GM18951 (cell line): Measurements from ENCODE around the gene CLPTM1L.

ENCODE experiments used
- POLR2A ChIP-seq: IDR thresholded peaks from 4 replicates; pipeline ENCODE4 v1.6.1; 2011; ENCODE audit warnings: mild to moderate bottlenecking; ENCODE audit not compliant: insufficient read length, insufficient read depth; ENCODE audit errors: extremely low read depth
- in situ Hi-C: fragments of 300-500 bp; cut with MboI; formaldehyde crosslinking; loops from one replicate; pipeline ENCODE4 v1.12.0; 2022; ENCODE audit warnings: low sequenced_read_pairs, mixed read lengths, inconsistent platforms; ENCODE audit not compliant: unreplicated experiment

Gene CLPTM1L

DNA sequence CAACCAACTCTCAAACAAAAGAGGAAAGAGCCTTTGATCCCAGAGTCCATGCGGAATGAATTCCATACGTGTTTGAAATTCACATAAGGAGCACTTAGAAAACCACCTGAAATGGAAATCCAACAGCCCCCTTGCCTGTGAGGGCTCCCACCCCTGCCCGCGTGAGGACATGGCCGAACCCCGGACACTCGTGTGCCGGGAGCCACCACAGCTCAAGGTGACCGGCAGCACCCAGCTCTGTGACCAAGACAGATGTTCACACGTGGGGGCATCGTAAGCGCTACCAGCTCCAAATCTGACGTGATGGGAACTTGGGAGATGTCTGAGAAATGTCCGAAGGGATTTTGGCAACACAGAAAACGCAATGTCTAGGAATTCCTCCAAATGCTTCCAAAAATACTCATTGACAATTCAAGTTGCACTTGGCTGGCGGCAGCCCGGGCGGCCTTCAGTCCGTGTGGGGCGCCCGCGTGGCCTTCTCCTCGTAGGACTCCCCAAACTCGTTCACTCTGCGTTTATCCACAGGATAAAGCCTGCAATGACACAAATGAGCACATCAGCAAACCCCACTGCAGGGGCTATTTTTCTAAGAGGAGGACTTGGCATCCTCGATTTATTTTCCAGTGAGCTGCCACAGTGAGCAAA lies 26.9 kb downstream of the CLPTM1L start:
- TF ChIP-seq POLR2A: no peak
- in situ Hi-C loops: no loop called here

DNA sequence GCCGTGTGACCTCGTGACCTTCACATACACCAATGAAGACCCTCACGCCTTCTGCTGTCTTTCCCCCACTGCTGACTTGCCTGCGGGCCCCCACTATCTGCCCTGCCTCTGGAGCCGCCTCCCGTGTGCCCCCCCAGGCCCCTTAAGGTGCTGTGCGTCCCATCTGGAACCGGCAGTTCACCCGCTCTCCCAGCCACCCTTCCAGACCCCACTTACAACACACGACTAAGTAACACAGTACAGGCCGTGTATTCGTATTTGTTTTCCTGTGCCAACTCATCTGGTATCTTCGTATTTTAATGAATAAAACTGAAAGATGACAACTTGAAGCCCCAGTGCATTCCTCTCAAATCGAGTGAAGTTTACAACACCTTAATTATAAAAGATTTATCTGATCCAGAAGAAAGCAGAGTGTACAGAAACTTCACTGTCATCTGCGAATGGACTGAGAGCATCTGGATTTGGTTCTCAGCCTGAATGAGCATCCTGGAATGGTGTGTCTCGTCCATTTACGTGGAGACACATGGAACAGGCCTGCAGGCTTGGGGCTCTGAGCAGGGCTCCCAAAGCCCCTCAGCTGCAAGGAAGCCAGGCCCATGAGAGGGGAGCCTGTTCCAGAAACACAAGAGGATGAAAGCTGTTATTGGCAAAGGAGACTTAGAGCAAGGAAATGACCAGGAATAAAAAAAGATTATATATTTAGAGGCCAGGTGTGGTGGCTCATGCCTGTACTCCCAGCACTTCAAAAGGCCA lies 28.1 kb downstream of the CLPTM1L start:
- peak; percentile 13 for TF ChIP-seq POLR2A
- in situ Hi-C loops: no loop called here

DNA sequence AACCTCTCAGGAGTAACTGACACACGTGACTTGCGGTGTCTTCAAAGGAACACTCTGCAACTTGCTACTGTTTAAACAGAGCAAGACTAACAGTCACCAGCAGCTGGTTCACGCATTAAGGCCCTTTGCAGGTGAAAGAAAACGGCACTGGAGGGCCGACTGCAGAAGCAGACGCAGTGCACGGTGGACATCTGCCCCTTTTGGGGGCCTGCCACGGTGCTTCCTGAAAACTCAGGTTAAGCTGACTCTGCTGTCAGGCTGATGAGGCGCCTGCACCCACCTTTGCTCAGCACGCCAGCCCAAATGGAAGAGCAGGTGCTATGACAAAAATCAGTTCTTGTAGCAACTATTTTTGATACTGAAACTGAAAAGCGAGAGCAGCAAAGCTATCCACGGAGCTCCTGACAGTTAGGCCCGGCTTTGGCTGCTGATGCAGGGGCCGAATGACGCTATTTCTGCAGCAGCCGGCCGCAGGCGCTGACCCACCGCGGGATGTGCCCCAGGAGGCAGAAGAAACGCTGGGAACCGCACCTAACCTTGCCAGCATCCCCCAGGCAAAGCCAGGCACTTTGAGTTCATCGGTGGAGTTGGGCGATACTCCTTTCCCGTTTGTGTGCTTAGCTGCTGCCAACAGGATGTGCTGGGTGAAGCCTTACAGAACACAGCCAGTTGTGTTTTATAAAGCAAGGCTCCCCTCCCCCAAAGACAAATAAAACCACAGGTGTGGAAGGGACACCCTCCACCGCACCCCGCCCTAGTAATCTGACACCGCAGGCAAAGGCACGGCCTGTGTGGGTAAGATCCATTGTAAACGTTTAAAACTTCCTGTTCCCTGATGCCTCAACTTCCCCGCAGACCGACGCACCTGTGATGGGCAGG lies 29.0 kb downstream of the CLPTM1L start:
- in situ Hi-C loops: no loop called here

DNA sequence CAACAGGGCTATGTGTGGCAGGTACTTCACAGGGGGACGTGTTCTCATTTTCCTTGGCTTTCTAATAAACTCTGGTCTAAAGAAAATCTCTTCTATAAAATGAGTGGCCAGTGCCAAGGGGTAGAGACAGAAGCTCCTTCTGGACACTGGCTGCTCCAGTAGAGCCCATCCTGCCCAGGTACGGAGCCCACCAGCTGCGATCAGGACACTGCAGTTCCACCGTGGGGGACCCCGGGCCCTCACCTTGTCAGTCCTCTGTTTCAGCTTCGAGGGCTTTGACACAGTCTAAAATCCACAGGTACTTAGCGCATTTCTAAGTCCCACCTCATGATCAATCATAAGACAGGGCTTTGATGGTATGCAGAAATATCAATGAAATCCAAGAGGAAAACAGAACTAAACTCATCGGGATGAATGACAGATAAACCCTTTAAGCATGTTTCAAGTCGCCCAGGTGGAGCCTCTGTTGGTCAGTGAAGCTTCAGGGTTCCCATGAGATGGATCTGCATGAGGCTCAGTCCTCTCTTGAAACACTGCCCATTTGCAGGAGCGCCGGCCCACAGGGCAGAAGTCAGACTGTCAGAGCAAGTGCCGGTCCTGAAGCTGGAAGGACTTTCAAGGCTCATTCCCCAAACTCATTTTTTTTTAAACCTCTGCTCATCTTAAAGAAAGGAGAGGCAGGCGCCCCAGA lies 29.7 kb downstream of the CLPTM1L start:
- no peak for TF ChIP-seq POLR2A
- in situ Hi-C loops: no loop called here

More for the DNA sequence above, 29.0 kb downstream of the CLPTM1L start:
- TF ChIP-seq POLR2A: no peak

DNA sequence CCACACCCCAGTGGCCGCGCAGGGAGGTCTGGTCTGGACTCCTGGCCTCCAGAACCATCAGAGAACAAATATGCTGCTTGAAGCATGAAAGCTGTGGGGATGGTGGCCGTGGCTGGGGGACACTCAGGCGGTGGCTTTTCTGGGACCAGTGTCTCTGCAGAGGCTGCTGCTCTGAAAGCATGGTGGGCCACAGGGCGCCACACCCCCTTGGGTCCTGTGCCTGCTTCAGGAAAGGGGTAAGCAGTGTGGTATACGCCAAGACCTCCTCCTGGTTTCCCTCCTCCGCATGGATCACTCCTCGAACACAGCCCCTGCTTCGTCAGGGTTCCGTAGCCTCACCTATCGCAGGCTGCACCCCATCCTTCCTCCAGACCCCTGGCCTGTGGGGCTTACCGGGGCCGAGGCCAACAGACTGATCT lies 30.3 kb downstream of the CLPTM1L start:
- no peak for TF ChIP-seq POLR2A
- in situ Hi-C loops: no loop called here

DNA sequence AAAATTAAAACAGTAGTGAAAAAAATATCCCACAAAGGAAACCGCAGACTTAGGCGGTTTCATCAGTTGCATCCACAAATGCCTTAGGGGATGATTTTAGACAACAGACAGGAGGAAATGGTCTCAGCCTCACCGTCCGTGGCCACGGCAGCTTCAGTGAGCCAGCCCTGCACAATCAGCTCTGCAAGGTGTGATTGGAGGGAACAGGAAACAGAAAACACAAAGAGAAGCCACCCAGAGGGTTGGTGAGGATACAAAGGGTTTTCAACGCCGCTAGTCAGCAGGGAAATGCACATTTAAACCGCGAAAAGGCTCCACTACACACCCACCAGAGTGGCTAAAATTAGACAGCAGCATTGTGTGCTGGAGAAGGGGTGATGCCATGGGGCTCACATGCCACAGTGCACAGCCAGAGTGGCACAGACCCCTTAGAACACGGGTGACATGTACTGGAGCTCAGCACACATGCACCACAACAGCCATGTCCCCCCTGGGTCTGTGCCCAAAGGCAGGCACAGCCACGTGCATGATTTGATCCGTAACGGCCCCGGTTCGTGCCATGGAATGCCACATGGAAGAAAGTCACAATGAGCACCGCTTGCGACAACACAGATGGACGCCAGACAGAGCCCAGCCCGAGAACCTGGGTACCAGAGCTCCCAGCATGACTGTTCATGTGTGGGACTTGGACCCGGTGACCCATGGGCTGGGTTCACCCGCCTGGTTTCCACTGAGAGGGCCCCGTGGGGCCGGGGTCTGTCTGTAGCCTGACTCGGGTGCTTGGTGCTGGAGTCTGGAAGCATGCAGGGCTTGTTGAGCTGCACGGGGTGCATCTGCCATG lies 31.7 kb downstream of the CLPTM1L start:
- no peak for TF ChIP-seq POLR2A
- in situ Hi-C loops: no loop called here

DNA sequence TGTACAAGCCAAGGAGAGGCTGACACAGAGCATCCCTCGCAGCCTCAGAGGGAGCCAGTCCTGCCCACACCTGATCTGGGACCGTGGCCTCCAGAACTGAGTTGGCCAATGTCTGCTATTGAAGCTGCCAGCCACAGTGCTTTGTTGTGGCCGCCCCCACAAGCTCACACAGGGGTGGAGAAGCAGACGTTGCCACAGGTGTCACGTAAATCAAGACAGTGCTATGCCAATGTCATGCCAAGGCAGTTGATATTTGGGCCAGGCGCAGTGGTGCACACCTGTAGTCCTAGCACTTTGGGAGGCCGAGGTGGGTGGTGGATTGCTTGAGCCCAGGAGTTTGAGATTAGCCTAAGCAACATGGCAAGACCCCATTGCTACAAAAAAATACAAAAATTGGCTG lies 32.7 kb downstream of the CLPTM1L start:
- TF ChIP-seq POLR2A: no peak

DNA sequence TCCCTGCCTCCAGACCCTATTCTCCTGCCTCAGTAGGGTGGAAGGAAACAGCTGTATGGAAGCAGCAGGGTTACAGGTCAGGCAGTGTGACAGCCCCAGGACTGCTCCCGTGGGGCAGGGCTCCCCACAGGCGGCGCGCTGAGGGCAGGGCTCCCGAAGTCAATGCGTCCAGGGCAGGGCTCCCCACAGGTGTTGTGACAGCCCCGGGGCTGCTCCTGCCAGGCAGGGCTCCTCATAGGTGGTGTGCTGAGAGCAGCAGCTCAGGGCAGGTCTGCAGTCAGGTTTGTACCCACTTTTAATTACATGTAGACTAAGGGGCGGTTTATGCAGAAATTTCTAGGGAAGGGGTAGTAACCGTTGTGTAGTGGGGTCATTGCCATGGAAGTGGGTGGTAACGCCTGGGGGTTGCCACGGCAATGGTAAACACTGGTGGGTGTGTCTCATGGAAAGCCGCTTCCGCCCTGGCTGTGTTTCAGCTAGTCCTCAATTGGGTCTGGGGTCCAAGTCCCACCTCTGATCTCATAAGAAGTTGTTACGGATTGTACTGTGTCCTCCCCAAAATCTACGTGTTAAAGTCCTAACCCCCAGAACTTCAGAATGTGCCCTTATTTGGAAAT lies 33.4 kb downstream of the CLPTM1L start:
- in situ Hi-C loops: no loop called here
- no peak for TF ChIP-seq POLR2A

More for the DNA sequence above, 32.7 kb downstream of the CLPTM1L start:
- in situ Hi-C loops: no loop called here

DNA sequence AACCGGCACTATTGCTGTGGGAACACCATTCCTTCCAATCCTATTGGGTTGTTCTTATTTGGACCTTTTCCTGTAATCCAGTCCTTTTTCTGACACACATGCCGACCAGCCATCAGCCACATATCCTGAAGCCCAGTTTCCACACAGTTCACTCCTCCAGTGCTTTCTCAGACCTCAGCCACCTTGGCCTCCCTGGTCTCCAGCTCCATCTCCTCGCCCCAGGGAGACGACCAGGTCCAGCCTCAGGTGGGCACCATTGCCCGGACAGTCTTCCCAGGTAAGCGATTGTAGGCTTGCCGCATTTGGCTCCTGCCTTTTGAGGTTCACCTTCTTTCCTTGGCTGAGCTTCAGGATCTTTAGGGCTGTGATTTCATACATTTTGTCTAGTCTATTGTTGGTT lies 34.8 kb downstream of the CLPTM1L start:
- in situ Hi-C loops: no loop called here
- TF ChIP-seq POLR2A: no peak

DNA sequence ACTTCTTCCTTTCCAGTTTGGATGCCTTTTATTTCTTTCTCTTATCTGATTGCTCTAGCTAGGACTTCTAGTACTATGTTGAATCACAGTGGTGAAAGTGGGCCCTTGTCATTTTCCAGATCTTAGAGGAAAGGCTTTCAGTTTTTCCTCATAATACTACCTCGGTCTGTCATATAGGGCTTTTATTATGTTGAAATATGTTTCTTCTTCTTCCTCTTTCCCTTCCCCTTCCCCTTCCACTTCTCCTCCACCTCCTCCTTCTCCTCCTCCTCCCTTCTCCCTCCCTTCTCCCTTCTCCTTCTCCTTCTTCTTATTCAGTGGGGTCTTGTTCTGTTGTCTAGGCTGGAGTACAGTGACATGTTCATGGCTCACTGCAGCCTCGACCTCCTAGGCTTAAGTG lies 40.9 kb downstream of the CLPTM1L start:
- in situ Hi-C loops: no loop called here
- no peak for TF ChIP-seq POLR2A

DNA sequence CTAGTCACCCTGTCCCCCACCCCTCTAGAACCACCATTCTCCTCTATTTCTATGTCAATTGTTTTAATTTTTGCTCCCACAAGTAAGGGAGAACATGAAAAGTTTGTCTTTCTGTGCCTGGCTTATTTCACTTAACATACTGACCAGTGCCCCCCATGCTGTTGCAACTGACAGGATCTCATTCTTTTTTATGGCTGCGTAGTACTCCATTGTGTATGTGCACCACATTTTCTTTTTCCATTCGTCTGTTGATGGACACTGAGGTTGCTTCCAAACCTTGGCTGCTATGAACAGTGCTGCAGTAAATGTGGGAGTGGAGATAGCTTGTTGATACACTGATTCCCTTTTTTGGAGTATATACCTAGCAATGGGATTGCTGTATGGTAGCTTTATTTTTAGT lies 42.6 kb downstream of the CLPTM1L start:
- TF ChIP-seq POLR2A: no peak
- in situ Hi-C loops: no loop called here
